GM23248 (cell line): ENCODE results near the gene TSPAN9. TPM values are rescaled to one million over a fixed set of nuclear protein-coding genes. Genes with fewer than 3 reads are reported as not detected.

Experiments used
- DNase-seq: peaks from one replicate; pipeline ENCODE4 v3.0.0-alpha.2; 2015
- H2AFZ ChIP-seq: fragments of 200-600 bp; sonication (generic); 2 replicates; pipeline ENCODE4 v1.6.1; 2016; ENCODE audit warnings: antibody characterized with exemption
- H3F3A ChIP-seq: fragments of 200-600 bp; sonication (generic); 2 replicates; pipeline ENCODE4 v1.6.1; 2016; ENCODE audit warnings: mild to moderate bottlenecking, antibody characterized with exemption, mixed run types; ENCODE audit not compliant: insufficient read depth
- H3K27ac ChIP-seq: fragments of 200-600 bp; sonication (generic); 2 replicates; pipeline ENCODE4 v1.5.1; 2016; ENCODE audit warnings: mild to moderate bottlenecking
- H3K27me3 ChIP-seq: fragments of 200-600 bp; sonication (generic); replicated peaks from 2 replicates; pipeline ENCODE4 v1.6.1; 2016; ENCODE audit warnings: mild to moderate bottlenecking; ENCODE audit not compliant: insufficient read depth
- H3K36me3 ChIP-seq: fragments of 200-600 bp; sonication (generic); 2 replicates; pipeline ENCODE4 v1.6.1; 2016; ENCODE audit warnings: low read depth, mild to moderate bottlenecking
- H3K4me1 ChIP-seq: fragments of 200-600 bp; sonication (generic); 2 replicates; pipeline ENCODE4 v1.6.1; 2016; ENCODE audit warnings: mild to moderate bottlenecking; ENCODE audit not compliant: insufficient read depth
- H3K4me2 ChIP-seq: fragments of 200-600 bp; sonication (generic); one replicate; pipeline ENCODE4 v1.6.1; 2016; ENCODE audit warnings: mild to moderate bottlenecking; ENCODE audit not compliant: unreplicated experiment
- H3K4me3 ChIP-seq: fragments of 200-600 bp; sonication (generic); 2 replicates; pipeline ENCODE4 v1.5.1; 2016; ENCODE audit warnings: mild to moderate bottlenecking
- H3K79me2 ChIP-seq: fragments of 200-600 bp; sonication (generic); 2 replicates; pipeline ENCODE4 v1.6.1; 2016; ENCODE audit warnings: mild to moderate bottlenecking; ENCODE audit not compliant: insufficient read depth
- H3K9ac ChIP-seq: fragments of 200-600 bp; sonication (generic); 2 replicates; pipeline ENCODE4 v1.6.1; 2016; ENCODE audit warnings: mild to moderate bottlenecking
- H3K9me2 ChIP-seq: fragments of 200-600 bp; sonication (generic); 2 replicates; pipeline ENCODE4 v1.6.1; 2016; ENCODE audit warnings: mixed run types, mild to moderate bottlenecking, moderate library complexity; ENCODE audit not compliant: insufficient read depth
- H3K9me3 ChIP-seq: fragments of 200-600 bp; sonication (generic); one replicate; pipeline ENCODE4 v1.6.1; 2017; ENCODE audit warnings: low read depth
- H4K20me1 ChIP-seq: fragments of 200-600 bp; sonication (generic); 2 replicates; pipeline ENCODE4 v1.6.0; 2016; ENCODE audit not compliant: insufficient read depth
- EZH2 ChIP-seq: fragments of 200-600 bp; sonication (generic); IDR thresholded peaks from 2 replicates; pipeline ENCODE4 v1.6.1; 2018; ENCODE audit warnings: antibody characterized with exemption, mild to moderate bottlenecking; ENCODE audit not compliant: insufficient read depth, poor library complexity, severe bottlenecking
- EZH2phosphoT487 ChIP-seq: fragments of 200-600 bp; sonication (generic); IDR thresholded peaks from 2 replicates; pipeline ENCODE4 v1.6.1; 2018; ENCODE audit warnings: antibody characterized with exemption, moderate library complexity, mild to moderate bottlenecking, low read depth; ENCODE audit not compliant: insufficient read depth
- WGBS, 2 experiments: methylation state at CpG; one replicate each; pipeline ENCODE4 v1.1.6; 2015 to 2017; ENCODE audit warnings: low lambda C conversion rate in 2 of 2, low coverage in 1 of 2; ENCODE audit errors: missing lambda C conversion rate in 2 of 2; 5-methylcytosine and 5-hydroxymethylcytosine counted together
- in situ Hi-C: fragments of 300-500 bp; cut with MboI; formaldehyde crosslinking; loops from 2 replicates; pipeline ENCODE4 v1.15.0; 2020
- polyA plus RNA-seq: library from polyadenylated mRNA; unstranded; fragments of >200 nt; fragmentation: Nextera tagmentation; extraction: Ambion mirVana; gene quantifications from 2 replicates; pipeline ENCODE4 v1.2.1, GENCODE V29; 2016
- total RNA-seq: library from RNA; depleted of rRNA; stranded (reverse); fragments of >200 nt; shearing (Covaris generic); gene quantifications from 2 replicates; pipeline ENCODE4 v1.2.3, GENCODE V29; 2014

The TSPAN9 gene
- total and polyA plus RNA-seq, 2 experiments from 2014 or later, result 9.5 to 14.4 TPM

DNA sequence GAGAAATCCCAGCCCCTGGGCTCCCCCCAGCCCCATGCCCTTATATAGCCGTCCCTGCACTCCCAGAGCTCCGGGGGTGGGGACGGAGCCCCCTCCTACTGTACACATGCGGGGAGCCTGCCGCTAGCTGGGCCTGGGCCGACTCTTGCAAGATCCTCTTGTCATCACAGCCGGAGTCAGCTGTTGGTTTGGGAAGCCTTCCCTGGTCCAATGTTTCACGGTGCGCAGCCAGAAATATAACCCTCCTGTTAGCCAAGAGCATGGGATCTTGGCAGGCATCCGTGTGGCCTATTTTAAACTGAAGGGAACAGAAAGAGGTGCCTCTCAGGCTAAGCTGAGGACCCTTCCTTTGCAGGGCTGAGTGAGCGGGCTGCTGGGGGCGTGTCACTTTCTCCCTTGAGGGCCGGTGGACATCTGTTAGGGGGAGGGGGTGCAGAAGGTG is 175.3 kb downstream of the TSPAN9 start:
- Histone ChIP-seq H4K20me1 (no peaks in the 10 kb centered on the region), H3K79me2 (no peaks in the 10 kb centered on the region), H3K27ac (no peak overlapping the region), H3K9me2 (no peaks in the 10 kb centered on the region), H3K9me3 (no peaks in the 10 kb centered on the region), H3F3A (no peaks in the 10 kb centered on the region), H2AFZ (no peak overlapping the region), H3K9ac (no peak overlapping the region), H3K36me3 (no peaks in the 10 kb centered on the region), H3K4me3 (no peak overlapping the region), H3K4me2 (no peak overlapping the region), H3K27me3 (no peaks in the 10 kb centered on the region), H3K4me1 (no peaks in the 10 kb centered on the region)
- peak; percentile 31 for DNase-seq
- TF ChIP-seq EZH2phosphoT487 (no peak), EZH2 (no peak)
- in situ Hi-C loops, result no loop called here
- 27 to 37% methylated on average over 13 of the region's 13 CpGs for WGBS, 2 experiments

- no peaks in the 10 kb centered on the region for H3K36me3 ChIP-seq
- no peak overlapping the region for H3K9ac ChIP-seq
- no peaks in the 10 kb centered on the region for H3K27me3 ChIP-seq
- no peaks in the 10 kb centered on the region for H3K79me2 ChIP-seq
- H3K9me3 ChIP-seq, result no peaks in the 10 kb centered on the region
- in situ Hi-C loops, result no loop called here
- no peak overlapping the region for H3K4me3 ChIP-seq
- TF ChIP-seq EZH2 (no peak), EZH2phosphoT487 (no peak)
- no peak for DNase-seq
- H3K4me1 ChIP-seq, result no peaks in the 10 kb centered on the region
- no peak overlapping the region for H3K4me2 ChIP-seq
- H4K20me1 ChIP-seq, result no peaks in the 10 kb centered on the region
- H3K27ac ChIP-seq, result no peak overlapping the region
- no peaks in the 10 kb centered on the region for H3K9me2 ChIP-seq
- H3F3A ChIP-seq, result no peaks in the 10 kb centered on the region
- 83 to 93% methylated on average over 6 to 7 of the region's 7 CpGs for WGBS, 2 experiments
- H2AFZ ChIP-seq, result no peak overlapping the region
Measured at GRCh38 chr12:3253682-3254275, 176.6 kb downstream of the TSPAN9 start.

DNA sequence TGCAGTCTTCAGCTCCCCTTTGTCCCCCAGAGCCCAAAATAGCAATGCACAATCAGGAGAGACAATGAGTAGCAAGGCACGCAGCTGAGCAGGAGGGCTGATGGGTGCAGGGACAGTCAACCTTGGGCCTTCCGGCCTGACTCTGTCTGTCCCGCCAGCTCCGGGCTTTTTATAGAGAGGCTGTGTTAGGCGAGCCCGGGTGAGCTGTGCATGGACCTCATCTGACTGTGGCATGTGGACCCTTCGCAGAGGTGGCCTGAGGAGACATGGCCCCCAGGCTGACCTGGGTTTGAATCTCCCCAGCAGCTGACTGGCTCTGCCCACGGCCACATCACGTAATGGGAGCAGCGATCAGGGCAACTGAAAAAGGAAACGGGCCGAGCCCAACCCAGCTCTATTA is 177.9 kb downstream of the TSPAN9 start:
- Histone ChIP-seq H3K9ac (no peak overlapping the region), H3K4me2 (no peak overlapping the region), H3K9me2 (no peaks in the 10 kb centered on the region), H3K4me3 (no peak overlapping the region), H3K27me3 (no peaks in the 10 kb centered on the region), H3K4me1 (no peaks in the 10 kb centered on the region), H4K20me1 (no peaks in the 10 kb centered on the region), H3K27ac (no peak overlapping the region), H3K36me3 (no peaks in the 10 kb centered on the region), H3K79me2 (no peaks in the 10 kb centered on the region), H3K9me3 (no peaks in the 10 kb centered on the region), H3F3A (no peaks in the 10 kb centered on the region), H2AFZ (no peak overlapping the region)
- no peak for DNase-seq
- in situ Hi-C loops, result no loop called here
- TF ChIP-seq EZH2phosphoT487 (no peak), EZH2 (no peak)
- 88 to 94% methylated on average over 11 to 12 of the region's 12 CpGs for WGBS, 2 experiments

GRCh38 chr12:3256103-3256631 is 179.0 kb downstream of the TSPAN9 start:
- Histone ChIP-seq H3K9me3 (no peaks in the 10 kb centered on the region), H3K9me2 (no peaks in the 10 kb centered on the region), H3K27ac (no peak overlapping the region), H4K20me1 (no peaks in the 10 kb centered on the region), H3F3A (no peaks in the 10 kb centered on the region), H3K36me3 (no peaks in the 10 kb centered on the region), H3K4me3 (no peak overlapping the region), H3K4me1 (no peaks in the 10 kb centered on the region), H3K79me2 (no peaks in the 10 kb centered on the region), H3K9ac (no peak overlapping the region), H3K27me3 (no peaks in the 10 kb centered on the region), H2AFZ (no peak overlapping the region), H3K4me2 (no peak overlapping the region)
- WGBS, 2 experiments, result 89 to 92% methylated on average over 26 of the region's 26 CpGs
- DNase-seq, result no peak
- in situ Hi-C loops, result no loop called here
- TF ChIP-seq EZH2phosphoT487, result no peak
- TF ChIP-seq EZH2, result no peak

DNA sequence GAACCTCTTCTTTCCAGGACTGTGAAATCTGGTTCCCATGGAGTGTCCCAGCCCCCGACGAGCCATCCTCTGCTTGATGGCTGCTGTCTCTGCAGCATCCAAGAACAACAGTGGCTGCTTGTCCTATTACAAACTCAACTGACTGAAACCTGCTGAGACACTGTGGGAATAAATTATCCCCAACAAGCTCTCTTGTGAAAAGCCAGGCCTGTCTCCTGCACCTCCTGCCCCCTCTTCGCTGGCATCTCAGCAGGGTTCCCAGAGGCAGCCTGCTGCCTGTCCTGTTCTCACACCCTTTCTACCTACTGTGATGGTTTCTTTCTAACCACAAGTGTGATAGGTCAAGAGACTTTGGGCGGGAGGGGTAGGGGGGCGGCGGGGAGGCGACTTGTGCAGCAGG is 180.2 kb downstream of the TSPAN9 start:
- WGBS, 2 experiments, result 87 to 91% methylated on average over 7 of the region's 7 CpGs
- no peak overlapping the region for H3K4me3 ChIP-seq
- H3K9me2 ChIP-seq, result no peaks in the 10 kb centered on the region
- TF ChIP-seq EZH2 (no peak), EZH2phosphoT487 (no peak)
- no peaks in the 10 kb centered on the region for H3K27me3 ChIP-seq
- no peaks in the 10 kb centered on the region for H3F3A ChIP-seq
- DNase-seq, result no peak
- no peaks in the 10 kb centered on the region for H3K9me3 ChIP-seq
- H3K36me3 ChIP-seq, result no peaks in the 10 kb centered on the region
- H4K20me1 ChIP-seq, result no peaks in the 10 kb centered on the region
- no peaks in the 10 kb centered on the region for H3K79me2 ChIP-seq
- H3K27ac ChIP-seq, result no peak overlapping the region
- no peak overlapping the region for H3K4me2 ChIP-seq
- H2AFZ ChIP-seq, result no peak overlapping the region
- in situ Hi-C loops, result no loop called here
- H3K9ac ChIP-seq, result no peak overlapping the region
- H3K4me1 ChIP-seq, result no peaks in the 10 kb centered on the region
